HG03108 (cell line): ENCODE measurements around the gene DNAH2.
"Not testable (repeated sequence)": the region's sequence is repeated elsewhere in the genome, so short reads cannot be mapped to it uniquely, and the experiment has no call there.

ENCODE experiments used
- ATAC-seq: cut with Tn5 transposase; IDR thresholded peaks from one replicate; pipeline ENCODE4 v1.9.1; 2021; ENCODE audit warnings: moderate library complexity; ENCODE audit not compliant: unreplicated experiment

DNAH2 gene

DNA sequence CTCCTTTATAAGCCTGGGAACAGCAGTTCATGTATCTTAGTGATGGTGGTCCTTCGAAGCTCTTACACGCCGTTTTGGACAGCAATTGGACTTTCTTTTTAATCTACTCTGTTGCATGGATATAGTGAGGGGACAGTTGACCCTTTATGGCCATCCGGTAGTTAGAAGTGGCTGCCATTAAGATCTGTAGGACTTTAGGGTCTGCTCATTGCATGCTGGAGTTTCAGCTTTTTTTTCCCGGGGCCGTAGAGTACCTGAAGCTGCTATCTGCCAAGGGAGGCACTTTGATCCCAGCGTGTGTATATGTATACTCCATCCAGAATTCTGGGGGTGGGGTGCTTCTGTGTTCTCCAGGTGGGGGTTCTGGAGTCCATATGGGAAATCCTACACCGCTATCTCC is 141.5 kb downstream of the DNAH2 start:
- ATAC-seq: no peak

- ATAC-seq: no peak
These were observed 145.3 kb downstream of the DNAH2 start for GRCh38 chr17:7862692-7863437.

GRCh38 chr17:7864384-7864783 is 146.8 kb downstream of the DNAH2 start:
- ATAC-seq: not testable (repeated sequence)

DNA sequence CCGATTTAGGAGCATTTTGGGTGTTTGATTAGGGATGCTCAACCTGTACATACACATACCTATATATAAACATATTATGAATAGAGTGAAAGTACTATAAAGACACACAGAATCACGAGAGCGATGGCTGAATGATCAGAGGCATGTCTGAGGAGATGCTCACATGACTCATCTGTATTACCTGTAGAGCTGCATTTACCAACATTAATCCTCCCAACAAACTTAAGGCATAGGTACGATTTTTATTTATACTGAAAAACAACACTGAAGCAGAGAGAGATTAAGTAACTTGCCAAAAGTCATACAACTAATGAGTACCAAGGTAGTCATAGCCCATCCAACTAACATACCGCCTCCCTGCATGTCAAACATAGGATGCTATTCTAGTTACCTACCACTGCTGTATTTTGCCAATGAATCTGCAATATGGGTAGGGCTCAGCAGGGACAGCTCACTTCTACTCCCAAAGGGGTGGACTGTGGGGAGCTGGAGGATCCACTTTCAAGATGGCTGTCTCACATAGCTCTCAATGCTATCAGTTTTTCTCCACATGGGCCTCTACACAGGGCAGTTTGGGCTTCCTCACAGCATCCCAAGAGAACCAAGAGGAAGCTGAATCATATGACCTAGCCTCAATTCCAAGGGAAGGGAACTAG is 147.6 kb downstream of the DNAH2 start:
- no peak for ATAC-seq

GRCh38 chr17:7867881-7868329 is 150.4 kb downstream of the DNAH2 start:
- no peak for ATAC-seq

DNA sequence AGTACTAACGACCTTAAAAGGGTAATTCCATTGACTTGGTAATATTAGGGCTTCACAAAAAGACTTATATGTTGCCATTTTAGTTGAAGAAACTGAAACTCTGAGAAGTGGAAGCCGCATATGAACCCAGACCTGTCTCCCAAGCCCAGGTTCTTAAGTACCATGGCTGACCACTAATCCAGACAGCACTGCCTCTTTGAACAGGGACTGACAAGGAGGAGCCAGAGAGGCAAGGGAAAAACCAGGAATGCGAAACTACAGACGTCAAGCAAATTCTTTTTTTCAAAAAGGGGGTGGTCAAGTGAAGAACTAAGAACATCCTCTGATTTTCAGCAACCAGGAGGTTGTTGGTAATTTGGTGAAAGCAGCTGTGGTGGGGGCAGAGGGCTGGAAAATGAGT is 155.5 kb downstream of the DNAH2 start:
- no peak for ATAC-seq

DNA sequence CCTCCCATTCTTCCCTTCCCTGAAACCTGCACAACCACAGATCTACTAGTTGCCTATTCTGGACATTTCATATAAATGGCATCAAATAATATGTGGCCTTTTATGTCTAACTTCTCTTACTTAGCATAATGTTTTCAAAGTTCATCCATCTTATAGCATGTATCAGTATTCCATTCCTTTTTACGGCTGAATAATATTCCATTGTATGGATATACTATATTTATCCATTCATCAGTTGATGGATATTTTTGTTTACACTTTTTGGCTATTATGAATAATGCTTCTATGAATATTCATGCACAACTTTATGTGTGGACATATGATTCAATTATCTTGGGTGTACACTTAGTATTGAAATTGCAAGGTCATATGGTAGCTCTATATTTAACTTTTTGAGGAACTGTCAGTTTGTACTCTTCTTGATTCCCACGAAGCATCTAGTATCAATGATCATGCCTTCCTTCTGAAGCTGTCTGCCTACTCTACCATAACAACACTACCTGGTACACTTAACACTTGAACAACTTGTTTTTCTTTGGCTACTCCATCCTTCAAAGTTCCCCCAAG is 158.3 kb downstream of the DNAH2 start:
- ATAC-seq: no peak

- ATAC-seq: no peak
These were observed 160.7 kb downstream of the DNAH2 start for GRCh38 chr17:7878234-7878633.

GRCh38 chr17:7880076-7880868 is 162.7 kb downstream of the DNAH2 start:
- ATAC-seq: no peak

GRCh38 chr17:7881276-7882054 is 163.9 kb downstream of the DNAH2 start:
- no peak for ATAC-seq

DNA sequence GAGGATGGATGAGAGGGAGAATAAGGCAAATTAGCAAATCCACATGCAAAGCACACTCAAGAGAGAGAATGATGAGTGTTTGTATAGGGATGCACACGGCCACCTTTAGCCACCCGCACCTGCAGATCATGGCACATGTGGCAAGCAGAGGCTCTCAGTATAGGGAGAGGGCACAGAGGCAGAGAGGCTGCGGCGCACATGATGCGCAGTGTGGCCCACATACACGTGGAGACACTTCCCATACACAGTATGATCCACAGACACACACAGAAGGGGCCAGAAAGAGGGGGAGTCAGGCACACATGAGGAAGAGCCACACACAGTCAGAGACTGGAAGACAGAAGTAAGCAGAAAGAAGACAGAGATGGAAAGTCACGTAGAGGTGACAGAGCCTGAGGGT is 164.5 kb downstream of the DNAH2 start:
- ATAC-seq: no peak

GRCh38 chr17:7882629-7883028 is 165.1 kb downstream of the DNAH2 start:
- no peak for ATAC-seq
